NCI-H510A treated with DMSO at 0.1 percent for 48 hours (cell line): Measurements from ENCODE around the gene HNRNPA3.

Experiments used
- DNase-seq: peaks from one replicate; lab custom pipeline; 2025; lab: John Stamatoyannopoulos, UW

Gene HNRNPA3

DNA sequence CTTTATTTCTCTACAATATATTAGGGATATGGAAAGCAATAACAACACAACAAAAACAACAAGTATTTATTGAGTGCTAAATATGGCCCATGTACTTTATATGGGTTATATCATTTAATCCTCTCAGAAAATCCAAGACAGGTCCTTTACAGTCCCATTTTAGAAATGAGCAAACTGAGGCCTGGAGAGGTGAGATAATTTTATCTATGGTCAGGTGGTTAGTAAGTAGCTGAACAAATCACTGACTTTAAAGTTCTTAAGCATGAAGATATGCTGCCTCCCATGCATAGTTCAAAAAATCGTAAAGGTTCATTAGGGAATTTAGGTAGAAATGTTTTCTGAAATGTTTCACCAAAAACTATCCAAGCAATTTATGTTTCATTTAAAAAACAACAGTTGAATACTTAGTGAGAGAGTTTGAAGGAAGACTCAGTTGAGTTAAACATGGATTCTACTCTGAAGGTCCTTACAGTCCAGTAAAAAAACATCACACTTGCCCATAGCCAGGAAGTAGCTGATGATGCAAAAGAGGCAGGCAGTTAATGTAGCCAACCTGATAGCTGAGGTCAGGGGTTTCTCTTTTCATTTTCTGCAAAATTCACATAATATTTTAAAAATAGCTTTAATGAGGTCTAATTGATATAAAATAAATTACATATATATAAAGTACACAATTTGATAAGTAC, 59.5 kb downstream of the HNRNPA3 start:
- DNase-seq, result no peak

DNA sequence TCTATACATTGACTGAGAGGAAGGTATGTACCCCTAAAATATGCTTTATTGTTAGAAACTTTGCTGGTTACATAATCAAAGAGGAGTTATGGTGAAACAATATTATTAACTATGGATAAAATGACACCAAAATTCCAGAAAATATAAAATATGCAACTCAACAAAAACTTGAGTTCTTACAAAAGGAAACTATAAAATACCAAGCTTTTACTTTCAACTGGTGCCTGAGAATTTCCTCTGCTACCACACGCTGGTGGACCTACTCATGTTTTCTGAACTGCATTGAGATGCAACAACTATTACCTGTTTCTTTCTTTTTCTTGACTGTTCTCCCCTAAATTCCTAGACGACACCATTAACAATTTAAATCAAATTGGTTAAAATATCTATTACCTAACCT, 60.2 kb downstream of the HNRNPA3 start:
- no peak for DNase-seq

DNA sequence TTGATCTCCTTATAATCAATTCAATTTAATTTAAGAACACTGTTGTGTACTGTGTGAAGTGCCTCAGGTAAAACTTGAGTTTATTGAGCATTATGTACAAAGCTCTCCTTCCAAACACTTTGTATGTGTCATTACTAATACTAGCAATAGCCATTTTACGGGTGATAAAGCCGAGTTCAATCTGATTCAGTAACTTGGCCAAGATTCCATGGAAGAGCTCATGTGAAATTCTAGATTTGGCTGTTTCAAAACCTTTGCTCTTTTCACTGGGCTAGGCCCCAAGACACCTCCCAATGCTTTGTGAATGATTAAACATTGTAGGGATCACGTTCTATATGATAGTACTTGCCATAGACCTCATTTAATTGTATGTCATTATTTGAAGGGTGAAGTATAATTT, 60.8 kb downstream of the HNRNPA3 start:
- DNase-seq, result no peak
